Mucosa of descending colon (tissue), 3 donors: ENCODE results near the gene AGTRAP. TPM values are rescaled to one million over a fixed set of nuclear protein-coding genes. Genes with fewer than 3 reads are reported as not detected.

ENCODE experiments used
- ATAC-seq: fragments of 200-7000 bp; cut with Tn5 transposase; one replicate; pipeline ENCODE4 v1.9.1; 2020; ENCODE audit warnings: mild to moderate bottlenecking, moderate library complexity
- DNase-seq, 3 donors: peaks; one replicate each; pipeline ENCODE4 v3.0.0-alpha.2; 2020
- H3K36me3 ChIP-seq: fragments of 200-600 bp; one replicate; pipeline ENCODE4 v1.8.0; 2021; ENCODE audit warnings: low read depth, mild to moderate bottlenecking
- H3K4me1 ChIP-seq: fragments of 200-600 bp; one replicate; pipeline ENCODE4 v1.8.0; 2021; ENCODE audit warnings: low read depth, mild to moderate bottlenecking
- H3K4me3 ChIP-seq: fragments of 200-600 bp; one replicate; pipeline ENCODE4 v1.8.0; 2021; ENCODE audit warnings: mild to moderate bottlenecking
- H3K9me3 ChIP-seq: fragments of 200-600 bp; one replicate; pipeline ENCODE4 v1.8.0; 2021; ENCODE audit warnings: mild to moderate bottlenecking
- CTCF ChIP-seq: fragments of 200-600 bp; IDR thresholded peaks from one replicate; pipeline ENCODE4 v1.8.0; 2022; ENCODE audit warnings: antibody characterized with exemption, mild to moderate bottlenecking
- intact Hi-C, 2 donors: fragments of 100-400 bp; cut with DNase I in 1 of 2; cut with micrococcal nuclease in 1 of 2; formaldehyde crosslinking; loops; one replicate each; pipeline versions ENCODE4 v1.11.0 to v1.11.1; 2022; cut with DNase I, micrococcal nuclease
- total RNA-seq, 3 donors: library from RNA; stranded (reverse); fragmentation: NEBNext Ultra II Directional in 2 of 3; extraction: Animal tissue kit (Norgen Biotek cat#: 25700) in 2 of 3; gene quantifications; one replicate each; pipeline versions ENCODE4 v1.2.1 to v1.2.4, GENCODE V29; 2021 to 2023
- donor health status: DM: no; HTN: no; CAD: no; lungs with moderate emphysema.
- donor health status: DM: no; HTN: no; CAD: no.
- donor health status: DM: no; HTN: yes; CAD: no.

AGTRAP gene
- total RNA-seq, 3 donors from 2014 or later = 11.8 to 23.4 (median 22.6) TPM

- DNase-seq (no peak), ATAC-seq (no peak)
- TF ChIP-seq CTCF = no peak
- Histone ChIP-seq H3K9me3 (no peaks in the 10 kb centered on the region), H3K36me3 (no peaks in the 10 kb centered on the region), H3K4me1 (peaks cover 7% of the 10 kb centered on the region), H3K4me3 (no peak overlapping the region)
- intact Hi-C loops = no loop called here
Observed at GRCh38 chr1:11782127-11782708, 46.3 kb downstream of the AGTRAP start.

GRCh38 chr1:11783556-11783955 lies 47.6 kb downstream of the AGTRAP start:
- Histone ChIP-seq H3K4me1 (peaks cover 19% of the 10 kb centered on the region), H3K36me3 (no peaks in the 10 kb centered on the region), H3K9me3 (no peaks in the 10 kb centered on the region), H3K4me3 (no peak overlapping the region)
- intact Hi-C loops = no loop called here
- DNase-seq = no peak
- no peak for TF ChIP-seq CTCF
- no peak for ATAC-seq

- Histone ChIP-seq H3K4me1 (peaks cover 25% of the 10 kb centered on the region), H3K36me3 (no peaks in the 10 kb centered on the region), H3K9me3 (no peaks in the 10 kb centered on the region), H3K4me3 (no peak overlapping the region)
- ATAC-seq = no peak
- intact Hi-C loops = no loop called here
- peak in 2 of 3 donors; percentile 28 to 49 for DNase-seq
- TF ChIP-seq CTCF = no peak
Observed at GRCh38 chr1:11784256-11784992, 48.5 kb downstream of the AGTRAP start.

- intact Hi-C loops = no loop called here
- DNase-seq = peak; percentile 72 to 79 (median 79)
- H3K9me3 ChIP-seq = no peaks in the 10 kb centered on the region
- H3K4me3 ChIP-seq = no peak overlapping the region
- TF ChIP-seq CTCF = peak; percentile 68
- peaks cover 25% of the 10 kb centered on the region for H3K4me1 ChIP-seq
- H3K36me3 ChIP-seq = no peaks in the 10 kb centered on the region
- peak; percentile 70 for ATAC-seq
Observed at GRCh38 chr1:11784993-11785769, 49.2 kb downstream of the AGTRAP start.

GRCh38 chr1:11786168-11786567 lies 50.2 kb downstream of the AGTRAP start:
- H3K4me1 ChIP-seq = peaks cover 28% of the 10 kb centered on the region
- no peak for TF ChIP-seq CTCF

More at GRCh38 chr1:11786168-11786567, 50.2 kb downstream of the AGTRAP start:
- H3K4me3 ChIP-seq = no peak overlapping the region
- ATAC-seq (no peak), DNase-seq (peak in 1 of 3 donors; percentile 16)
- H3K36me3 ChIP-seq = no peaks in the 10 kb centered on the region
- intact Hi-C loops = no loop called here
- H3K9me3 ChIP-seq = no peaks in the 10 kb centered on the region
